ENCODE results near the gene ANKRD12.

DNA sequence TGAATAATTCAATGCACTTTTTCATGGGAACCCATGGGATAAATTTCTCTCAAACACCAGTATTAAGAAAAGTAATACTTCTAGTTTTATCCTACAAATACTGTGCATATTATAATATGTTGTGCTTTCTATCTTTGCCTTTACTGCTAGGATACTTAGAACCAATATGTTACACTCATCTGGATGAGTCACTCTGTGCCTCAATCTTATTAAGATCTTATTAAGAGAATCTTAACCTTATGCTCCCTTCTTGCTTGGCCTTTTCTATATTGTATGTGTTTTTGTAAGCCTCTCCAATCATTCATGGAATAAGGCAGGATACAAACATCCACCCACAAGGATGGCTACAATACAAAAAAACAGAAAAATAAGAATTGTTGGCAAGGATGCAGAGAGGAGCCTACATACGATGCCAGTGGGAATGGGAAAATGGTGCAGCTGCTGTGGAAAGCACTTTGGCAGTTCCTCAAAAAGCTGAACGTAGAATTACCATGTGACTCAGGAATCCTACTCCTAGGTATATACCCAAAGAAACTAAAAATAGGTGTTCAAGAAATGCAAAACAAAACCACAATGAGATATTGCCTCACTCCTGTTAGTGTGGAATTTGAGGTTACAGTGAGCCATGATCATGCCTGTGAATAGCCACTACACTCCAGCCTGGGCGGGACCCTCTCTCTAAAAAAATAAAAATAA is 187.3 kb downstream of the ANKRD12 start:
- TF ChIP-seq, protein P1, sequence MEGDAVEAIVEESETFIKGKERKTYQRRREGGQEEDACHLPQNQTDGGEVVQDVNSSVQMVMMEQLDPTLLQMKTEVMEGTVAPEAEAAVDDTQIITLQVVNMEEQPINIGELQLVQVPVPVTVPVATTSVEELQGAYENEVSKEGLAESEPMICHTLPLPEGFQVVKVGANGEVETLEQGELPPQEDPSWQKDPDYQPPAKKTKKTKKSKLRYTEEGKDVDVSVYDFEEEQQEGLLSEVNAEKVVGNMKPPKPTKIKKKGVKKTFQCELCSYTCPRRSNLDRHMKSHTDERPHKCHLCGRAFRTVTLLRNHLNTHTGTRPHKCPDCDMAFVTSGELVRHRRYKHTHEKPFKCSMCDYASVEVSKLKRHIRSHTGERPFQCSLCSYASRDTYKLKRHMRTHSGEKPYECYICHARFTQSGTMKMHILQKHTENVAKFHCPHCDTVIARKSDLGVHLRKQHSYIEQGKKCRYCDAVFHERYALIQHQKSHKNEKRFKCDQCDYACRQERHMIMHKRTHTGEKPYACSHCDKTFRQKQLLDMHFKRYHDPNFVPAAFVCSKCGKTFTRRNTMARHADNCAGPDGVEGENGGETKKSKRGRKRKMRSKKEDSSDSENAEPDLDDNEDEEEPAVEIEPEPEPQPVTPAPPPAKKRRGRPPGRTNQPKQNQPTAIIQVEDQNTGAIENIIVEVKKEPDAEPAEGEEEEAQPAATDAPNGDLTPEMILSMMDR (conservative IDR thresholded peaks at IDR 0.05 in 1 of 2, IDR thresholded peaks at IDR 0.05 in 1 of 2; ENCODE audit: low read depth in 1 of 2, low read length in 2 of 2), result no peak
- no peak for TF ChIP-seq EZH2 (IDR thresholded peaks at IDR 0.05; ENCODE audit: low read length, missing control alignments)
